GM12878 (cell line): ENCODE results near the gene NCS1. TPM values are rescaled to one million over a fixed set of nuclear protein-coding genes. Genes with fewer than 3 reads are reported as not detected.

Experiments
- ATAC-seq: fragments of 200-7000 bp; cut with Tn5 transposase; 3 replicates; pipeline ENCODE4 v1.9.1; 2020; ENCODE audit warnings: mild to moderate bottlenecking, moderate library complexity
- BruUV-seq: library from RNA; stranded (reverse); fragments of 400-500 nt; replicated peaks from 2 replicates; lab custom pipeline; 2021; lab: Mats Ljungman, UMichigan
- CTCF ChIA-PET: fragments of 300-600 bp; sonication (Branson Sonifier 250); formaldehyde crosslinking; extraction: SDS; loops from one replicate; lab custom pipeline; 2021; ENCODE audit warnings: inconsistent platforms; lab: Yijun Ruan, JAX
- POLR2A ChIA-PET: fragments of 350-600 bp; formaldehyde crosslinking; extraction: SDS; loops from one replicate; lab custom pipeline; 2021; ENCODE audit warnings: inconsistent platforms; lab: Charles Lee
- RAD21 ChIA-PET: fragments of 300-600 bp; sonication (Branson Sonifier 250); formaldehyde crosslinking; loops from one replicate; lab custom pipeline; 2023; ENCODE audit warnings: antibody characterized with exemption; ENCODE audit not compliant: unreplicated experiment; lab: Charles Lee
- SMC1A ChIA-PET: fragments of 300-600 bp; sonication (Branson Sonifier 250); formaldehyde crosslinking; loops from one replicate; lab custom pipeline; 2023; ENCODE audit not compliant: unreplicated experiment, uncharacterized antibody; lab: Charles Lee
- DNase-seq: peaks from one replicate; pipeline ENCODE4 v3.0.0-alpha.2; 2011; ENCODE audit warnings: low read depth, low spot score
- FAIRE-seq: peaks from 3 replicates; lab custom pipeline; 2011; peaks lifted over from hg19 to GRCh38; lab: Jason Lieb, UNC
- H2AFZ ChIP-seq: 2 replicates; pipeline ENCODE4 v1.6.0; 2011; ENCODE audit warnings: low read depth, low read length, control low read depth; ENCODE audit not compliant: control insufficient read depth
- H3K27ac ChIP-seq: 2 replicates; pipeline ENCODE4 v1.5.1; 2011; ENCODE audit warnings: control low read depth; ENCODE audit not compliant: control insufficient read depth, insufficient read depth
- H3K27me3 ChIP-seq, 2 experiments: replicated peaks in 1 of 2; 2 replicates each; pipeline versions ENCODE4 v1.6.0 to v1.6.1; 2011; ENCODE audit warnings: low read length in 1 of 2; ENCODE audit not compliant: control insufficient read depth in 2 of 2, insufficient read depth in 2 of 2
- H3K36me3 ChIP-seq, 2 experiments: 2 replicates each; pipeline ENCODE4 v1.5.1; 2011; ENCODE audit warnings: low read length in 1 of 2; ENCODE audit not compliant: control insufficient read depth in 2 of 2, insufficient read depth in 2 of 2
- H3K4me1 ChIP-seq: 2 replicates; pipeline ENCODE4 v1.6.1; 2011; ENCODE audit warnings: mild to moderate bottlenecking, low read length, moderate library complexity, mixed read lengths; ENCODE audit not compliant: control insufficient read depth, insufficient read depth
- H3K4me2 ChIP-seq: 2 replicates; pipeline ENCODE4 v1.6.0; 2011; ENCODE audit warnings: control low read depth; ENCODE audit not compliant: control insufficient read depth, insufficient read depth
- H3K4me3 ChIP-seq: fragments of 200-600 bp; sonication (generic); 2 replicates; pipeline ENCODE4 v1.5.1; 2016
- H3K79me2 ChIP-seq: 2 replicates; pipeline ENCODE4 v1.6.0; 2011; ENCODE audit warnings: low read length; ENCODE audit not compliant: control insufficient read depth, insufficient read depth
- H3K9ac ChIP-seq: 2 replicates; pipeline ENCODE4 v1.8.0; 2011; ENCODE audit warnings: low read length, control low read depth, mixed read lengths; ENCODE audit not compliant: control insufficient read depth, insufficient read depth
- H3K9me3 ChIP-seq: replicated peaks from 3 replicates; pipeline ENCODE4 v1.5.1; 2011; ENCODE audit warnings: mild to moderate bottlenecking, low read length; ENCODE audit not compliant: control insufficient read depth, insufficient read depth
- H4K20me1 ChIP-seq: 2 replicates; pipeline ENCODE4 v1.6.0; 2011; ENCODE audit not compliant: control insufficient read depth, insufficient read depth
- CBFB ChIP-seq: IDR thresholded peaks from 2 replicates; pipeline ENCODE4 v1.6.1; 2016; ENCODE audit warnings: antibody characterized with exemption, low read depth
- HDGF ChIP-seq: fragments of 450-650 bp; IDR thresholded peaks from 2 replicates; pipeline ENCODE4 v1.6.1; 2016; ENCODE audit warnings: antibody characterized with exemption
- MXI1 ChIP-seq: fragments of 150-350 bp; IDR thresholded peaks from 2 replicates; pipeline ENCODE4 v1.6.1; 2011; ENCODE audit warnings: low read depth, mild to moderate bottlenecking, inconsistent platforms, low read length, improper control_type of control experiment
- NFXL1 ChIP-seq: fragments of 450-650 bp; IDR thresholded peaks from 2 replicates; pipeline ENCODE4 v1.6.1; 2017; ENCODE audit warnings: antibody characterized with exemption, mild to moderate bottlenecking, borderline replicate concordance
- NFYA ChIP-seq: IDR thresholded peaks from 2 replicates; pipeline ENCODE4 v1.6.1; 2011; ENCODE audit warnings: low read depth, mild to moderate bottlenecking, low read length, improper control_type of control experiment, borderline replicate concordance
- POLR2AphosphoS2 ChIP-seq: IDR thresholded peaks from 2 replicates; pipeline ENCODE4 v1.6.1; 2011; ENCODE audit warnings: low read depth, mild to moderate bottlenecking, low read length, improper control_type of control experiment, moderate library complexity
- RFX5 ChIP-seq: IDR thresholded peaks from 2 replicates; pipeline ENCODE4 v1.6.1; 2011; ENCODE audit warnings: low read depth, low read length, improper control_type of control experiment
- SMAD5 ChIP-seq: IDR thresholded peaks from 2 replicates; pipeline ENCODE4 v1.6.1; 2016; ENCODE audit warnings: antibody characterized with exemption, low read depth
- SP1 ChIP-seq: IDR thresholded peaks from one replicate; pipeline ENCODE4 v1.6.1; 2011; ENCODE audit warnings: low read depth, low read length
- STAT3 ChIP-seq: IDR thresholded peaks from 2 replicates; pipeline ENCODE4 v1.6.1; 2011; ENCODE audit warnings: low read depth, low read length, improper control_type of control experiment
- SUZ12 ChIP-seq: fragments of 200-600 bp; sonication (generic); IDR thresholded peaks from one replicate; pipeline ENCODE4 v1.6.1; 2018; ENCODE audit warnings: antibody characterized with exemption, mild to moderate bottlenecking; ENCODE audit not compliant: unreplicated experiment
- TCF7 ChIP-seq: IDR thresholded peaks from 2 replicates; pipeline ENCODE4 v1.6.1; 2014; ENCODE audit warnings: antibody characterized with exemption, borderline replicate concordance
- WRNIP1 ChIP-seq: IDR thresholded peaks from 2 replicates; pipeline ENCODE4 v1.6.1; 2011; ENCODE audit warnings: low read depth, low read length, improper control_type of control experiment, borderline replicate concordance
- ZNF217 ChIP-seq: fragments of 450-650 bp; IDR thresholded peaks from 2 replicates; pipeline ENCODE4 v1.6.1; 2017; ENCODE audit warnings: antibody characterized with exemption, mild to moderate bottlenecking
- ZNF384 ChIP-seq: IDR thresholded peaks from 2 replicates; pipeline ENCODE4 v1.6.1; 2012; ENCODE audit warnings: low read depth, mild to moderate bottlenecking, low read length, improper control_type of control experiment, borderline replicate concordance
- WGBS: methylation state at CpG from one replicate; pipeline ENCODE4 v1.1.6; 2016; ENCODE audit warnings: low lambda C conversion rate; ENCODE audit not compliant: insufficient replicate concordance, insufficient coverage; ENCODE audit errors: missing lambda C conversion rate; 5-methylcytosine and 5-hydroxymethylcytosine counted together
- in situ Hi-C: fragments of 300-500 bp; cut with MboI; formaldehyde crosslinking; loops from 9 replicates; pipeline ENCODE4 v1.14.3; 2018; ENCODE audit warnings: mixed read lengths
- intact Hi-C: fragments of 100-400 bp; cut with micrococcal nuclease; formaldehyde crosslinking; loops from one replicate; pipeline ENCODE4 v1.14.2; 2022; ENCODE audit not compliant: unreplicated experiment
- polyA plus RNA-seq, 11 experiments: library from polyadenylated mRNA; depleted of rRNA in 4 of 11; unstranded in 6 of 11; stranded (reverse) in 5 of 11; fragments of >200 nt; fragmentation: Nextera tagmentation in 4 of 11; fragmentation: Illumina TruSeq in 1 of 11; extraction: Ambion mirVana in 4 of 11; extraction: Trizol in 1 of 11; gene quantifications; 1 replicate in 1 of 11; 2 replicates in 10 of 11; pipeline versions ENCODE4 v1.2.1 to v1.2.3, GENCODE V29; 2011 to 2016; ENCODE audit warnings: inconsistent platforms in 2 of 11, missing spikeins in 2 of 11, low read depth in 1 of 11
- total RNA-seq, 4 experiments: library from RNA; depleted of rRNA in 3 of 4; stranded (reverse); fragments of >200 nt in 3 of 4; fragmentation: Illumina TruSeq in 1 of 4; extraction: Trizol in 1 of 4; gene quantifications; 2 replicates each; pipeline versions ENCODE4 v1.2.1 to v1.2.3, GENCODE V29; 2013 to 2021
- TF ChIP-seq, protein P1 (sequence below): fragments of 450-650 bp; IDR thresholded peaks from 2 replicates; pipeline ENCODE4 v1.6.1; 2014; ENCODE audit warnings: mild to moderate bottlenecking

NCS1 gene
- total and polyA plus RNA-seq, 10 of the 15 experiments (the other 5 are each of a cell fraction or from before 2014, with no cell fraction given): 0.04 to 0.22 (median 0.06) TPM; not detected in 4

DNA sequence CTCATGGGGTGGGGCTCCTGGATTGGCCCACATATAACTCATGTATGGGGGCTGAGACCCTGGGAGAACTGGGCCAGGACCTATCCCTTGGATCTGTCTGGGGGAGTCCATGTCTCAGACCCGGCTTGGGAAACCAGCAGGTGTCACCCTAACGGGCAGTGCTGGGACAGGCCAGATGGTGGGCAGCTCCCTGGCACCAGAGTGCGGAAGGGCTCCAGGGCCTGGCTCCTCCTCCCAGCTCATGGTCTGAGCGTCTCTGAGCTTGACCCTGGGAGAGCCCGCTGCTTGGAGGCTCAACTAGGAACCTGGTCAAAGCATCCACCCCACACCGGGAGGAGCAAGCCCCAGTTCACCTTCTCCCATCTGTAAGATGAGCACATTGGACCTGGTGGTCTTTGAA lies 15.5 kb upstream of the NCS1 start:
- Histone ChIP-seq H3K36me3 (no peaks in the 10 kb centered on the region), H3K4me3 (no peak overlapping the region), H3K4me1 (no peaks in the 10 kb centered on the region), H3K9ac (no peak overlapping the region), H3K79me2 (no peaks in the 10 kb centered on the region), H3K9me3 (no peaks in the 10 kb centered on the region), H4K20me1 (no peaks in the 10 kb centered on the region), H3K27me3 (no peaks in the 10 kb centered on the region; a peak in 1 of 4 replicates), H3K27ac (no peak overlapping the region), H2AFZ (no peak overlapping the region), H3K4me2 (no peak overlapping the region)
- no peak for TF ChIP-seq POLR2AphosphoS2
- no peak for TF ChIP-seq SMAD5
- TF ChIP-seq WRNIP1: no peak
- TF ChIP-seq HDGF: no peak
- TF ChIP-seq NFXL1: no peak
- no peak for TF ChIP-seq SP1
- TF ChIP-seq, protein P1, sequence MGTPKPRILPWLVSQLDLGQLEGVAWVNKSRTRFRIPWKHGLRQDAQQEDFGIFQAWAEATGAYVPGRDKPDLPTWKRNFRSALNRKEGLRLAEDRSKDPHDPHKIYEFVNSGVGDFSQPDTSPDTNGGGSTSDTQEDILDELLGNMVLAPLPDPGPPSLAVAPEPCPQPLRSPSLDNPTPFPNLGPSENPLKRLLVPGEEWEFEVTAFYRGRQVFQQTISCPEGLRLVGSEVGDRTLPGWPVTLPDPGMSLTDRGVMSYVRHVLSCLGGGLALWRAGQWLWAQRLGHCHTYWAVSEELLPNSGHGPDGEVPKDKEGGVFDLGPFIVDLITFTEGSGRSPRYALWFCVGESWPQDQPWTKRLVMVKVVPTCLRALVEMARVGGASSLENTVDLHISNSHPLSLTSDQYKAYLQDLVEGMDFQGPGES: no peak
- TF ChIP-seq TCF7: no peak
- TF ChIP-seq STAT3: no peak
- no peak for TF ChIP-seq SUZ12
- TF ChIP-seq NFYA: no peak
- no peak for TF ChIP-seq RFX5
- TF ChIP-seq CBFB: no peak
- no peak for TF ChIP-seq ZNF217
- TF ChIP-seq MXI1: no peak
- TF ChIP-seq ZNF384: no peak
- ChIA-PET CTCF (interaction anchor here (0.9 to 1.3 kb wide), 3 partner anchors 8 to 80 kb away, joined by 3 read pairs; no protein-coding TSS in a partner anchor), RAD21 (no interaction called here), POLR2A (no interaction called here), SMC1A (no interaction called here)
- DNase-seq: no peak
- FAIRE-seq: no peak
- intact Hi-C loops: no loop called here
- ATAC-seq: no peak
- BruUV-seq: no TSS peak
- 39% methylated on average over 6 of the region's 6 CpGs for WGBS
- in situ Hi-C loops: no loop called here
